Right lobe of liver (tissue), 6 donors: Measurements from ENCODE around the gene IFNA6. TPM values are rescaled to one million over a fixed set of nuclear protein-coding genes. Genes with fewer than 3 reads are reported as not detected.

ENCODE experiments used
- ATAC-seq, 4 donors: fragments of 200-7000 bp; cut with Tn5 transposase; one replicate each; pipeline ENCODE4 v1.9.1; 2020; ENCODE audit warnings: mild to moderate bottlenecking in 4 of 4, moderate library complexity in 4 of 4
- DNase-seq, 3 donors: peaks; one replicate each; pipeline ENCODE4 v3.0.0-alpha.2; 2020
- H3K27ac ChIP-seq, 3 donors: fragments of 200-600 bp; one replicate each; pipeline ENCODE4 v1.8.0; 2022
- H3K27me3 ChIP-seq, 2 donors: fragments of 200-600 bp; one replicate each; pipeline ENCODE4 v1.8.0; 2022
- H3K36me3 ChIP-seq, 4 donors: fragments of 200-600 bp; sonication (generic) in 1 of 4; one replicate each; pipeline versions ENCODE4 v1.5.1 to v1.8.0; 2017 to 2022; ENCODE audit warnings: control low read depth in 1 of 4
- H3K4me1 ChIP-seq, 4 donors: fragments of 200-600 bp; sonication (generic) in 1 of 4; one replicate each; pipeline versions ENCODE4 v1.5.1 to v1.8.0; 2017 to 2022; ENCODE audit warnings: control low read depth in 1 of 4
- H3K4me3 ChIP-seq, 3 donors: fragments of 200-600 bp; one replicate each; pipeline ENCODE4 v1.8.0; 2022
- H3K9me3 ChIP-seq, 4 donors: fragments of 200-600 bp; sonication (generic) in 1 of 4; one replicate each; pipeline versions ENCODE4 v1.5.1 to v1.8.0; 2017 to 2022; ENCODE audit warnings: control low read depth in 1 of 4
- CTCF ChIP-seq, 4 donors: fragments of 200-600 bp in 3 of 4; fragments of 450-650 bp in 1 of 4; IDR thresholded peaks; one replicate each; pipeline versions ENCODE4 v1.5.1 to v1.8.0; 2016 to 2022; ENCODE audit warnings: antibody characterized with exemption in 4 of 4, mild to moderate bottlenecking in 2 of 4
- POLR2A ChIP-seq: fragments of 450-650 bp; IDR thresholded peaks from one replicate; pipeline ENCODE4 v1.6.1; 2017; ENCODE audit warnings: antibody characterized with exemption, mild to moderate bottlenecking
- WGBS: methylation state at CpG from one replicate; pipeline ENCODE4 v1.1.6; 2018; ENCODE audit warnings: low coverage, low lambda C conversion rate; ENCODE audit not compliant: insufficient coverage; ENCODE audit errors: missing lambda C conversion rate; 5-methylcytosine and 5-hydroxymethylcytosine counted together
- intact Hi-C, 2 donors: fragments of 100-400 bp; cut with DNase I; formaldehyde crosslinking; loops; one replicate each; pipeline versions ENCODE4 v1.11.2 to v1.14.1; 2022
- total RNA-seq, 6 experiments: library from RNA; depleted of rRNA in 2 of 6; stranded (reverse); fragments of >200 nt in 2 of 6; fragmentation: NEBNext Ultra II Directional in 3 of 6; extraction: Animal tissue kit (Norgen Biotek cat#: 25700) in 3 of 6; gene quantifications; one replicate each; pipeline versions ENCODE4 v1.1.0 to v1.2.4, GENCODE V29; 2016 to 2023
- donor health status: DM: no; HTN: yes; CAD: no.
- donor health status: DM: no; HTN: no; CAD: no.
- donor health status: DM: no; HTN: no; CAD: no.
- donor health status: DM: no; HTN: yes; CAD: no.
- donor health status: DM: no; HTN: yes; CAD: no.

The IFNA6 gene
- total RNA-seq, 6 experiments from 2014 or later = not detected

GRCh38 chr9:21314152-21314551 lies 36.5 kb downstream of the IFNA6 start:
- peaks cover 0 to 11% (median 0%) of the 10 kb centered on the region in 4 donors for H3K4me1 ChIP-seq
- 20% methylated on average over 2 of the region's 2 CpGs for WGBS
- TF ChIP-seq CTCF (IDR thresholded peaks at IDR 0.05) (no peak), POLR2A (no peak)

GRCh38 chr9:21311889-21312288 lies 38.8 kb downstream of the IFNA6 start:
- DNase-seq (no peak), ATAC-seq (no peak)
- no peak overlapping the region for H3K27ac ChIP-seq
- no peaks in the 10 kb centered on the region for H3K9me3 ChIP-seq
- peaks cover 0 to 11% (median 0%) of the 10 kb centered on the region in 4 donors for H3K4me1 ChIP-seq
- TF ChIP-seq CTCF (IDR thresholded peaks at IDR 0.05) (no peak), POLR2A (no peak)
- intact Hi-C loops = no loop called here
- WGBS = 50% methylated on average over 1 of the region's 1 CpG
- no peak overlapping the region for H3K4me3 ChIP-seq
- H3K36me3 ChIP-seq = no peaks in the 10 kb centered on the region
- H3K27me3 ChIP-seq = no peaks in the 10 kb centered on the region

More at GRCh38 chr9:21314152-21314551, 36.5 kb downstream of the IFNA6 start:
- no peak for DNase-seq
- Histone ChIP-seq H3K4me3 (no peak overlapping the region), H3K9me3 (no peaks in the 10 kb centered on the region), H3K27ac (no peak overlapping the region), H3K27me3 (no peaks in the 10 kb centered on the region), H3K36me3 (no peaks in the 10 kb centered on the region)
- ATAC-seq = peak in 1 of 4 donors; percentile 62
- intact Hi-C loops = no loop called here

GRCh38 chr9:21305213-21305612 lies 45.5 kb downstream of the IFNA6 start, which contains the start of gene IFNA5:
TSS of gene IFNA5 (minus strand) at chr9:21305313. CDS start at chr9:21305256, 57 bp downstream.
- H3K4me1 ChIP-seq = no peaks in the 10 kb centered on the region
- H3K9me3 ChIP-seq = no peaks in the 10 kb centered on the region
- H3K36me3 ChIP-seq = no peaks in the 10 kb centered on the region
- H3K4me3 ChIP-seq = no peak within 1 kb of the TSS
- no peak within 1 kb of the TSS for H3K27ac ChIP-seq
- ATAC-seq (no peak), DNase-seq (no peak)
- no peak for TF ChIP-seq CTCF (IDR thresholded peaks at IDR 0.05)
- no peak for TF ChIP-seq POLR2A
- intact Hi-C loops = no loop called here
- no peaks in the 10 kb centered on the region for H3K27me3 ChIP-seq
- WGBS = 73% methylated on average over 2 of the region's 2 CpGs

Other genes with a start within 250 kb of the IFNA6 start
- not detected for gene IFNW1, start 209.1 kb downstream of the IFNA6 start, total RNA-seq
- not detected for gene IFNA21, start 184.2 kb downstream of the IFNA6 start, total RNA-seq
- not detected for gene IFNA4, start 163.3 kb downstream of the IFNA6 start, total RNA-seq
- not detected for gene IFNA7, start 148.7 kb downstream of the IFNA6 start, total RNA-seq
- not detected for gene IFNA10, start 143.7 kb downstream of the IFNA6 start, total RNA-seq
- gene IFNA16, start 133.6 kb downstream of the IFNA6 start, total RNA-seq = not detected
- gene IFNA17, start 122.7 kb downstream of the IFNA6 start, total RNA-seq = not detected
- not detected for gene IFNA14, start 110.9 kb downstream of the IFNA6 start, total RNA-seq
- not detected for gene IFNA5, start 45.6 kb downstream of the IFNA6 start, total RNA-seq
- 10 to 100 TPM in 2 of 6 experiments, 1 to 10 TPM in 4; 5.9 to 11.7 (median 8.7) TPM for gene KLHL9, start 15.5 kb downstream of the IFNA6 start, total RNA-seq
- gene IFNA13, start 17.2 kb upstream of the IFNA6 start, total RNA-seq = not detected
- not detected for gene IFNA2, start 34.5 kb upstream of the IFNA6 start, total RNA-seq
- gene IFNA8, start 58.2 kb upstream of the IFNA6 start, total RNA-seq = not detected
- not detected for gene IFNA1, start 89.6 kb upstream of the IFNA6 start, total RNA-seq
- gene IFNE, start 131.4 kb upstream of the IFNA6 start, total RNA-seq = not detected